ENCODE results near the gene RPUSD2. TPM values are rescaled to one million over a fixed set of nuclear protein-coding genes. Genes with fewer than 3 reads are reported as not detected.

Gene RPUSD2
- total RNA-seq, 1 donor from 2014 or later = 10.9 TPM

GRCh38 chr15:40598126-40598525 is 29.0 kb downstream of the RPUSD2 start:
- Mint-ChIP-seq H3K4me1 (ENCODE audit: low read depth, unreplicated experiment) (peaks cover 3% of the 10 kb centered on the region), H3K27ac (ENCODE audit: unreplicated experiment) (no peak overlapping the region), H3K27me3 (ENCODE audit: low read depth, unreplicated experiment) (no peaks in the 10 kb centered on the region), H3K9me3 (ENCODE audit: unreplicated experiment) (no peaks in the 10 kb centered on the region), H3K4me3 (ENCODE audit: unreplicated experiment) (no peak overlapping the region), H3K36me3 (ENCODE audit: low read depth, unreplicated experiment) (no peaks in the 10 kb centered on the region)
- Histone ChIP-seq H3K9ac (ENCODE audit: low read length) (no peak overlapping the region), H3K27me3 (ENCODE audit: insufficient read depth, low read length) (no peaks in the 10 kb centered on the region), H3K79me2 (ENCODE audit: insufficient read depth, low read length) (peaks cover 74% of the 10 kb centered on the region), H4K20me1 (ENCODE audit: insufficient read depth, low read length) (no peaks in the 10 kb centered on the region), H3K36me3 (ENCODE audit: insufficient read depth, low read length) (no peaks in the 10 kb centered on the region), H3K4me3 (ENCODE audit: insufficient read depth, low read depth, low read length) (no peak overlapping the region), H3K4me2 (ENCODE audit: low read length) (no peak overlapping the region), H3K9me3 (ENCODE audit: insufficient read depth, low read depth, low read length) (no peaks in the 10 kb centered on the region), H3K27ac (ENCODE audit: low read depth, low read length) (no peak overlapping the region), H2AFZ (ENCODE audit: low read depth, low read length) (no peak overlapping the region), H3K4me1 (ENCODE audit: insufficient read depth, low read length) (no peaks in the 10 kb centered on the region)
- DNase-seq (ENCODE audit: low read depth) (no peak), FAIRE-seq (no peak)
- no peak for TF ChIP-seq EZH2 (IDR thresholded peaks at IDR 0.05; ENCODE audit: insufficient read depth, low read length)
- TF ChIP-seq CTCF (IDR thresholded peaks at IDR 0.05; ENCODE audit: insufficient read depth, low read depth, low read length) = no peak

GRCh38 chr15:40598672-40599071 is 29.6 kb downstream of the RPUSD2 start:
- FAIRE-seq = no peak
- H3K9me3 Mint-ChIP-seq (ENCODE audit: unreplicated experiment) = no peaks in the 10 kb centered on the region
- Histone ChIP-seq H3K27me3 (ENCODE audit: insufficient read depth, low read length) (no peaks in the 10 kb centered on the region), H3K4me3 (ENCODE audit: insufficient read depth, low read depth, low read length) (no peak overlapping the region), H3K4me2 (ENCODE audit: low read length) (no peak overlapping the region), H3K4me1 (ENCODE audit: insufficient read depth, low read length) (no peaks in the 10 kb centered on the region), H3K79me2 (ENCODE audit: insufficient read depth, low read length) (peaks cover 79% of the 10 kb centered on the region), H4K20me1 (ENCODE audit: insufficient read depth, low read length) (no peaks in the 10 kb centered on the region), H3K27ac (ENCODE audit: low read depth, low read length) (no peak overlapping the region), H3K36me3 (ENCODE audit: insufficient read depth, low read length) (no peaks in the 10 kb centered on the region), H3K9ac (ENCODE audit: low read length) (no peak overlapping the region), H3K9me3 (ENCODE audit: insufficient read depth, low read depth, low read length) (no peaks in the 10 kb centered on the region), H2AFZ (ENCODE audit: low read depth, low read length) (no peak overlapping the region)
- DNase-seq (ENCODE audit: low read depth) = no peak
- peaks cover 3% of the 10 kb centered on the region for H3K4me1 Mint-ChIP-seq (ENCODE audit: low read depth, unreplicated experiment)
- no peak overlapping the region for H3K4me3 Mint-ChIP-seq (ENCODE audit: unreplicated experiment)
- H3K27me3 Mint-ChIP-seq (ENCODE audit: low read depth, unreplicated experiment) = no peaks in the 10 kb centered on the region
- TF ChIP-seq CTCF (IDR thresholded peaks at IDR 0.05; ENCODE audit: insufficient read depth, low read depth, low read length) = no peak
- no peak for TF ChIP-seq EZH2 (IDR thresholded peaks at IDR 0.05; ENCODE audit: insufficient read depth, low read length)
- H3K36me3 Mint-ChIP-seq (ENCODE audit: low read depth, unreplicated experiment) = no peaks in the 10 kb centered on the region
- H3K27ac Mint-ChIP-seq (ENCODE audit: unreplicated experiment) = no peak overlapping the region

- FAIRE-seq (no peak), DNase-seq (ENCODE audit: low read depth) (no peak)
- no peaks in the 10 kb centered on the region for H3K4me1 Mint-ChIP-seq (ENCODE audit: low read depth, unreplicated experiment)
- no peak overlapping the region for H3K4me3 ChIP-seq (ENCODE audit: insufficient read depth, low read depth, low read length)
- H3K9ac ChIP-seq (ENCODE audit: low read length) = no peak overlapping the region
- H3K27me3 ChIP-seq (ENCODE audit: insufficient read depth, low read length) = no peaks in the 10 kb centered on the region
- H3K27ac ChIP-seq (ENCODE audit: low read depth, low read length) = no peak overlapping the region
- peaks cover 3% of the 10 kb centered on the region for H3K36me3 ChIP-seq (ENCODE audit: insufficient read depth, low read length)
- H3K79me2 ChIP-seq (ENCODE audit: insufficient read depth, low read length) = peaks cover 68% of the 10 kb centered on the region
- no peaks in the 10 kb centered on the region for H3K9me3 Mint-ChIP-seq (ENCODE audit: unreplicated experiment)
- H3K27ac Mint-ChIP-seq (ENCODE audit: unreplicated experiment) = no peak overlapping the region
- H3K4me1 ChIP-seq (ENCODE audit: insufficient read depth, low read length) = no peaks in the 10 kb centered on the region
- H3K4me3 Mint-ChIP-seq (ENCODE audit: unreplicated experiment) = no peak overlapping the region
- no peak overlapping the region for H2AFZ ChIP-seq (ENCODE audit: low read depth, low read length)
- no peaks in the 10 kb centered on the region for H3K9me3 ChIP-seq (ENCODE audit: insufficient read depth, low read depth, low read length)
- H3K4me2 ChIP-seq (ENCODE audit: low read length) = no peak overlapping the region
- TF ChIP-seq EZH2 (IDR thresholded peaks at IDR 0.05; ENCODE audit: insufficient read depth, low read length) = no peak
- TF ChIP-seq CTCF (IDR thresholded peaks at IDR 0.05; ENCODE audit: insufficient read depth, low read depth, low read length) = no peak
- H3K27me3 Mint-ChIP-seq (ENCODE audit: low read depth, unreplicated experiment) = no peaks in the 10 kb centered on the region
- H3K36me3 Mint-ChIP-seq (ENCODE audit: low read depth, unreplicated experiment) = no peaks in the 10 kb centered on the region
- H4K20me1 ChIP-seq (ENCODE audit: insufficient read depth, low read length) = no peaks in the 10 kb centered on the region
Observed at GRCh38 chr15:40600956-40601355, 31.9 kb downstream of the RPUSD2 start.

All from astrocyte (in vitro differentiated cells and primary cell).